GM18858 (cell line): Measurements from ENCODE around the gene INPP5E.

Experiments used
- ATAC-seq: cut with Tn5 transposase; IDR thresholded peaks from one replicate; pipeline ENCODE4 v1.9.1; 2021; ENCODE audit not compliant: unreplicated experiment

Gene INPP5E

DNA sequence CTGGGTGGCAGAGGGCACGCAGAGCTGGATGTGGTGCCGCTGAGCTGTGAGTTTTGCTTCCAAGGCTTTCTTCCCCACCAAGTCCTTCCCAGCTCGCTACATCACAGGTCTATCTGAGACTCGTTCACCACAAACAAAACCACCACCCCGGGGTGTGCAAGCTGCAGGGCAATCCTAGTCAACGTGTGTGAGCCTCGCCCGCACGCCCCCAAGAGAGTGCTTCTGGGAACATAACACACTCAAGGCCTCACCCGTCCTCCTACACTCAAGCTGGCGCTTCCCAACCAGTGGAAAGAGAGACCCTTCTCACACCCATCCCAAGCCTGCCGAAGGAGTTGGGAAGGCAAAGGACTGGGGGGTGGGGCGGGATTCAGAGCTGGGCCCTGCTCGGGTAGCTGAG, 50.2 kb downstream of the INPP5E start:
- ATAC-seq, result no peak

GRCh38 chr9:136387217-136387616, 52.4 kb downstream of the INPP5E start:
- ATAC-seq, result no peak

DNA sequence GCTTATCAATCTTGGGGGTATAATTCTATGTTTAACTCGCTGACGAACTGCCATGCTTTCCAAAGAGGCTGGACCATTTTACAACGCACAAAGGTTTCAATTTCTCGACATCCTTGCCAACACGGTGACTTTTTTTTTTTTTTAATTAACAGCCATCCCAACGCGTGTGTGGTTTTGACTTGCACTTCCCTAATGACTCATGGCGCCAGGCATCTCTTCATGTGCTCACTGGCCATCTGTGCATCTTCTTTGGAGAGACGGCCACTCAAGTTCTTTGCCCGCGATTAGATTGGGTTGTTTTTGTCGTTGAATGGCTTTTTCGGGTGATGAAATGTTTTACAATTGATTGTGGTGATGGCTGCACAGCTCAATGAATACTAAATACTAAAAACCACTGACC, 53.6 kb downstream of the INPP5E start:
- ATAC-seq, result no peak

DNA sequence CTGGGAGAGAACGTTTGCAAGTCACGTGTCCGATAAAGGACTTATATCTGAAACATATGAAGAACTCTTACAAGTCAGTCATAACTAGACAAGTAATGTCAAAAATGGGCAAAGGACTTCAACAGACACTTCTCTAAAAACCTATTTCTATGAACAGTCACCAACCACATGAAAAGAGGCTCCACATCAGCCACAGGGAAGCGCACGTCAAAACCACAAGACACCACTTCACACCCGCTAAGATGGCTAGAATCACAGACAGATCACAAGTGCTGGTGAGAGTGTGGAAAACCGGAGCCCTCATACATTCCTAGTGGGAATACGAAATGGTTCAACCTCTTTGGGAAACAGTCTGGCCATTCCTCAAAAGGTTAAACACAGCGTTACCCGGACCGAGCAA, 54.6 kb downstream of the INPP5E start:
- no peak for ATAC-seq

DNA sequence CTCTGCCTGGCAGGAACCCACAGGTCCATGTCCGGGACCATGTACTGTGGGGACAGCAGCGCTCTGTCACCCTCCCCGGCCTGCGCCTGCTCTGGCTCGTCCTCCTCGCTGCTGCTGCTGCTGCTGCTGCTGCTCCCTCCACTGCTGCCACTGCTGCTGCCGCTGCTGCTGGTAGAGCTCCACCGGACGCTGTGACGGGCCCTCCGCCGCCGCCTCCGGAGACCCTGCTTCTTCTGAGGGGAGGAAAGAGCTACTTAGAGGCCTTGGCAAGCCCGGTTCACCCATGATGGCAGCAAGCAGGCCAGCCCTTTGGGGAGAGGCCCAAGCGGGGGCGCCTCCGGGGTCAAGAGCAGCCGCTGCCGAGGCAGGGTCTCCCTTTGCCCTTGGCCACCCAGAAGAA, 56.2 kb downstream of the INPP5E start:
- ATAC-seq, result no peak

GRCh38 chr9:136381966-136382513, 57.6 kb downstream of the INPP5E start:
- no peak for ATAC-seq

DNA sequence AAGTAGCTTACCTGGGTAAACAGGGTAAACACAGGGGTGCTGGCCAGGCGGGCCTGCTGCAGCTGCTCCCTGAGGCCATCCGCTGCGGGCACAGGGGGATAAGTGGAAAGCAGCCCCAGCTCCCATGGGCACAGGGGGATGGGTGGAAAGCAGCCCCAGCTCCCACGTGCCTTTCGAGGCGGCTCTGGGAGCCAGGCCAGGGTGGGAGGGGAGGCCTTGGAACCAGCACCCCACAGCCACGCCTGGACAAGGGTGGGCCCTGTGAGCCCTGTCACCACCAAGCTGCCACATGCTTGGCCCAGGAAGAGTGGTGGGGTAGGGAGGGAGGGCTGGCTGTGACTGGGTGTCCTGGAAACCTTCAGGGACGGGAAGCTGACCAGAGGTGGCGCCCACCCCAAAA, 58.3 kb downstream of the INPP5E start:
- no peak for ATAC-seq

DNA sequence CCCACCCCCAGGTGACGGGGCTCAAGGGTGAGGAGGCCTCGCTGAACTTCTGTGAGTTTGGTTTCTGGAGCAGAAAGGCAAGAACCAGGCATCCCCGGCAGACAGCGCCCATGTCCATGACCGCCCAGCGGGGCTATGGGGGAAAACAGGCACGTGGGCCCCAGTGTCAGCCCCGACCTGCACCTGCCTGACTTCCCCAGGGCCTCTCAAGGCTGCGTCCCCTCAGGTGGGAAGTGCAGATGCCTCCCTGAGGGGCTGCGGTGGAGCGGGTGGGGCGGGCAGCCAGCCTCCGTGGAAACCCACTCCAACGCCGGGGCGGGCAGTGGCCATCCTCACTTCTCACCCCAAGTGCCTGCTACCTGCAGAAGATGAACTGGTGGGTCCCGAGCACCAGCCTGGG, 59.3 kb downstream of the INPP5E start:
- ATAC-seq, result no peak

GRCh38 chr9:136379891-136380290, 59.8 kb downstream of the INPP5E start:
- no peak for ATAC-seq

GRCh38 chr9:136379401-136379800, 60.2 kb downstream of the INPP5E start:
- ATAC-seq, result no peak

DNA sequence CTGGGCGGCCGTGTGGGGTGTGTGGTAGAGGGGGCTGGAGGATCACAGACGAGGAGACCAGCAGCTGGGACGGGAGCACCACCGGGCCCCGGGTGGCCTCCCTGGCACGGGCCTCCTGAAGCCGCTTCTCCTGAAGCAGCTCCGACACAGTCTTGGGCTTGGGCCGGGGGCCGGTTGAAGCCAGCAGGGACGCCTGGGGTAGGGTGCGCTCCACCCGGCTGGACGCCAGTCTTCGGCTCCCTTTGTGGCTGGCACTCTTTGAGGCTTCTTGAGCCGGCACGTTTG, 60.7 kb downstream of the INPP5E start:
- no peak for ATAC-seq
